GM13976 (cell line): Measurements from ENCODE around the gene TLE1.

Source experiments
- DNase-seq: peaks from one replicate; pipeline ENCODE4 v3.0.0; 2012; ENCODE audit warnings: low spot score
- in situ Hi-C: fragments of 300-500 bp; cut with MboI; formaldehyde crosslinking; loops from one replicate; pipeline ENCODE4 v1.12.0; 2022; ENCODE audit warnings: low sequenced_read_pairs, mixed read lengths, inconsistent platforms; ENCODE audit not compliant: unreplicated experiment
- TF ChIP-seq, protein P1 (sequence below): IDR thresholded peaks from 2 replicates; pipeline ENCODE4 v1.5.1; 2012; ENCODE audit warnings: borderline replicate concordance, mild to moderate bottlenecking; ENCODE audit not compliant: insufficient read depth; ENCODE audit errors: extremely low read depth, missing control alignments, control extremely low read depth

TLE1 gene

DNA sequence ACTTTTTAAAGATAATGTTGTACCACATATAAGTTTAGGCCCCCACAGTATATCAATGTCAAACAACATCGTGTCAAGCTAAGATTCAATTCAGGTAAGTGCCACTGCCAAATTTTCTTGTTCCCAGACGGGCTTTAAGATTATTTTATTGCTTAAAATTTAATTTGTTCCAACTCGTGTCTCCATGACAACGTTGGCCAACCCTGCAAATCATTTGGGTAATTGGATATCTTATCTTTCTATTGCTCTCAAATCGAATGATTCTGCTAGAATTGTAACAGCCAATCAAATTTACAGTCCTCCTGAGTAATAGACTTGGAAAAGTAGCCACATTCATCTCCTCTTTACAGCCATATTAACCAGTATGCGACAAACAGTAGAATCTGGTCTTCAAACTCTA is 19.5 kb downstream of the TLE1 start:
- in situ Hi-C loops, result no loop called here
- TF ChIP-seq, protein P1, sequence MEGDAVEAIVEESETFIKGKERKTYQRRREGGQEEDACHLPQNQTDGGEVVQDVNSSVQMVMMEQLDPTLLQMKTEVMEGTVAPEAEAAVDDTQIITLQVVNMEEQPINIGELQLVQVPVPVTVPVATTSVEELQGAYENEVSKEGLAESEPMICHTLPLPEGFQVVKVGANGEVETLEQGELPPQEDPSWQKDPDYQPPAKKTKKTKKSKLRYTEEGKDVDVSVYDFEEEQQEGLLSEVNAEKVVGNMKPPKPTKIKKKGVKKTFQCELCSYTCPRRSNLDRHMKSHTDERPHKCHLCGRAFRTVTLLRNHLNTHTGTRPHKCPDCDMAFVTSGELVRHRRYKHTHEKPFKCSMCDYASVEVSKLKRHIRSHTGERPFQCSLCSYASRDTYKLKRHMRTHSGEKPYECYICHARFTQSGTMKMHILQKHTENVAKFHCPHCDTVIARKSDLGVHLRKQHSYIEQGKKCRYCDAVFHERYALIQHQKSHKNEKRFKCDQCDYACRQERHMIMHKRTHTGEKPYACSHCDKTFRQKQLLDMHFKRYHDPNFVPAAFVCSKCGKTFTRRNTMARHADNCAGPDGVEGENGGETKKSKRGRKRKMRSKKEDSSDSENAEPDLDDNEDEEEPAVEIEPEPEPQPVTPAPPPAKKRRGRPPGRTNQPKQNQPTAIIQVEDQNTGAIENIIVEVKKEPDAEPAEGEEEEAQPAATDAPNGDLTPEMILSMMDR, result no peak
- DNase-seq, result no peak

DNA sequence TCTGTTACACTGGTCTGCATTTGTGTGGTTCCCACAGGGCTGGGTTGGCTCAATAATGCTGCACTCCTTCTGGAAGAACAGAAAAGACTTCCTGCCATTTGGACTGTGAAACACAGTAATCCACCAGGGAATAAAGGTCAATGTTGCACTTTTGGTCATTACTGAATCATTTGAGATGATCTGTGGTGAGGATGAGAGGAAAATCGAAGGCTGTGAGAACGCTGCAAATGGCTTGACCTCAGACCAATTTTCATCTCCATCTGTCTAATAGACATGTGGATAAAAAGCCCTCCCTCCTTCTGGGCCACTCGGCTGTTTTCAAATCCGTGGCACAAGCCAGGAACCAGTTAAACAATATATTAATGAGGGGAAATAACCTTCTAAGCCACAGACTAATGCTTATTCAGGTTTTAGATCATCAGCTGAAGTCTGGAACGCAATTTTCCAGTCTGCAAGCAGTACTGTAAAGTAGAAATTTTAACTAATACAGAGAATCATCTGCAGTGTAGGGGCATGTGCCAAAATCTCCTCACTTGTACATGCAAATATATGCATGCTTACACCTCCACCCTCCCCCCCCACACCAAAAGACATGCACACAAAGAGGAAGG is 20.2 kb downstream of the TLE1 start:
- no peak for DNase-seq
- in situ Hi-C loops, result no loop called here
- TF ChIP-seq, protein P1, result no peak

DNA sequence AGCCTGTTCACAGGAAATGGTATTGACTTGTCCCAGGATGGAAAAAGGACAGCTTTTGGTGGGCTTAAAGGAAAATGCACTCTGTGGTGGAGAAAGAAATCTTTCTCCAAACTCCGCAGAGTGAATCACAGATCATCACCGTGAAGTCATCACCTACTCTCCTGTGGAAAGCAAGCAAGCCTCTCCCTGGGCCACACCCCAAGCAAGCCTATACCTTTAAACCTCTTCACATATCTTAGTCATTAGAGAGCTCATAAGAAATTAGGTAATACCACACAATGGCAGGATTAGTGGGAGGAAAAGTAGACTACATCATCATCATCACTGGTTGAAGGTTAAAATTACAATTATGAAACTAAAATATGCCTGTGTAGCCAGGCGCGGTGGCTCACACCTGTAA is 23.2 kb downstream of the TLE1 start:
- no peak for DNase-seq
- in situ Hi-C loops, result no loop called here
- TF ChIP-seq, protein P1, result no peak

DNA sequence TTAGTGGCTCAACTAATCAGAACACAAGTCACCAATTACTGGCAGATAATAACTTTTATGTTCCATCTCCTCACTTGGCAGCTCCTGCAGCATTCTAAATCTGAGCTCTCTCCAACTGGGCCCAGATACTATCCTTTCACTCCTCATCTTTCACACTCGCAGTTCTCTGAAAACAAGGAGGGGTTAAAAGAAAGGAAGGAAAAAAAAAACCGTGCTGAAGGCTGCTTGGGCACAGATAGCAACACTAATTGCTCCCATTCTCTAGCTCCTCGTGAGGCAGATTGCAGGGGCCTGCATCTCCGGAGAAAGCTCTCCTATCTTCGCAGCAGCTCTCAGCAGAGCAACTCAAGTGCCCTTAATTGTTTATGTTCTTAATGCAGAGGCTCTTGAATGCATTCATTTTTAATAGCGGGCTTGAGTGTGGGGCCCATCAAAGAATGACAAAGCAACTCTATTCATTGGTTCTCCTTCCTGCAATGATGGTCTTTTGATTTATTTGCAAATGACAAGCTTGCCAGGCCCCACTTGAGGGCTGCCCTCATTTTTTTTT is 23.9 kb downstream of the TLE1 start:
- no peak for DNase-seq

DNA sequence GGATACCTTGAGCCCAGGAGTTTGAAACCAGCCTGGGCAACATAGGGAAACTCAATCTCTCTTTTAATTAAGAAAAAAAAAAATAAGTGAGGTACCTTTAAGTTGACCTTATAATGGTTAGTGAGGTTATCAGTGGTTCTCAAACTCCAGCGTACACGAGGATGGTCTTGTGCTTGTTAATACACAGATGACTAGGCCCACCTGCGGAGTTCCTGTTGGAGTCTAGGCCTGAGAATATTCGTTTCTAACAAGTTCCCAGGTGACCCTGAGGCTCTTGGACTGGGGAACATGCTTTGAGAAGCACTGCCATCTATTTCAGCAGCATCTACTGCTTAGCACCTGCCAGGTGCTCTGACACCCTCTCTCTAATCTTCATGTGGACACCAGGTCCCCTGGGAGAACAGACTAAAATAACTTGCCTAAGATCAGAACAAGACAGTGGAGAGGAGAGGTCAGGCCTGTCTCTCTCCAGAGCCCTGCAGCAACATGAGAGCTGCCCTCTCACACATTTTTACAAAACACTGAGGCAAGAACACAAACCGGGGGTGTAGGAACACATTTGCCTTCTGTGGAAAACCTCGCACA is 24.6 kb downstream of the TLE1 start:
- TF ChIP-seq, protein P1, result no peak
- DNase-seq, result no peak
- in situ Hi-C loops, result no loop called here

More for the DNA sequence above, 23.9 kb downstream of the TLE1 start:
- TF ChIP-seq, protein P1, result no peak
- in situ Hi-C loops, result no loop called here

DNA sequence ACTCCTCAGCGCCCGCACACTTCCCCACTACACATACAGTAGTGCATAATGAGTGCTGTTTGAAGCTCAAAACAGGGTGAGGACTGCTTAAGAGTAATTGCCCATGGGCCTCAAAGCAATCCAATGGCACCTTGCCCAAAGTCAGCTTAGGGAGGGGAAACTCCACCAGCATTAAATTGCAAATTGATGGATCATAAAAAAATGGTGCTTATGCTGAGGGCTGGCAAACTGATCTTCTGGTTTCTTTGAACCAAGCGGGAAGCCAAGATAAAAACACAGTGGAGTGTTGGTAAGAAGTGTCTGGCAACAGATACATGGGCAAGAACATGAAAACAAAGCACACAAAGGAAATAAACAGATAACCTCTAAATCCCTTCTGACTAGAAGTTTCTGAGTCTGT is 28.0 kb downstream of the TLE1 start:
- no peak for DNase-seq
- TF ChIP-seq, protein P1, result no peak
- in situ Hi-C loops, result no loop called here
